DMS79 treated with DMSO at 0.1 percent for 48 hours (cell line): ENCODE results near the gene OR5H15.
"Not testable (repeated sequence)": the region's sequence is repeated elsewhere in the genome, so short reads cannot be mapped to it uniquely, and the experiment has no call there.

Source experiments
- DNase-seq: peaks from one replicate; lab custom pipeline; 2025; lab: John Stamatoyannopoulos, UW

Gene OR5H15

GRCh38 chr3:98166396-98166795, at the start of gene OR5H15:
TSS of gene OR5H15 (plus strand) at chr3:98166696. CDS start at chr3:98168700, 2,004 bp downstream.
- no peak for DNase-seq

- DNase-seq, result no peak
Observed at GRCh38 chr3:98130421-98130820, 36.1 kb upstream of the OR5H15 start, which contains the start of gene OR5H1. TSS of gene OR5H1 (plus strand) at chr3:98130721. CDS start at chr3:98132698, 1,977 bp downstream.

GRCh38 chr3:98136631-98137030, 29.9 kb upstream of the OR5H15 start:
- DNase-seq, result no peak

GRCh38 chr3:98137826-98138557, 28.5 kb upstream of the OR5H15 start:
- not testable (repeated sequence) for DNase-seq

- DNase-seq, result no peak
Observed at GRCh38 chr3:98140531-98140930, 26.0 kb upstream of the OR5H15 start.

GRCh38 chr3:98147179-98147578, 19.3 kb upstream of the OR5H15 start, which contains the start of gene OR5H14:
TSS of gene OR5H14 (plus strand) at chr3:98147479. CDS start at chr3:98149386, 1,907 bp downstream.
- no peak for DNase-seq

GRCh38 chr3:98148751-98149150, 17.7 kb upstream of the OR5H15 start:
- DNase-seq, result no peak

GRCh38 chr3:98149456-98149855, 17.0 kb upstream of the OR5H15 start:
- DNase-seq, result not testable (repeated sequence)

- no peak for DNase-seq
Observed at GRCh38 chr3:98151241-98151640, 15.3 kb upstream of the OR5H15 start.

GRCh38 chr3:98171071-98171470, 4.6 kb downstream of the OR5H15 start:
- DNase-seq, result no peak

GRCh38 chr3:98172621-98173020, 6.1 kb downstream of the OR5H15 start:
- no peak for DNase-seq

- DNase-seq, result no peak
Observed at GRCh38 chr3:98180319-98180890, 13.9 kb downstream of the OR5H15 start.

GRCh38 chr3:98182196-98182595, 15.7 kb downstream of the OR5H15 start:
- DNase-seq, result no peak

GRCh38 chr3:98185180-98185579, 18.7 kb downstream of the OR5H15 start:
- DNase-seq, result no peak

GRCh38 chr3:98188545-98188944, 22.0 kb downstream of the OR5H15 start:
- no peak for DNase-seq

GRCh38 chr3:98190911-98191310, 24.4 kb downstream of the OR5H15 start:
- DNase-seq, result not testable (repeated sequence)

GRCh38 chr3:98196293-98196692, 29.8 kb downstream of the OR5H15 start:
- DNase-seq, result not testable (repeated sequence)

- DNase-seq, result no peak
Observed at GRCh38 chr3:98199020-98199419, 32.5 kb downstream of the OR5H15 start.

- no peak for DNase-seq
Observed at GRCh38 chr3:98209244-98209643, 42.7 kb downstream of the OR5H15 start.

GRCh38 chr3:98213276-98213675, 46.8 kb downstream of the OR5H15 start:
- no peak for DNase-seq

- no peak for DNase-seq
Observed at GRCh38 chr3:98215051-98215450, 48.6 kb downstream of the OR5H15 start.
